PC-3 (cell line): ENCODE results near the gene EGFL8. TPM values are rescaled to one million over a fixed set of nuclear protein-coding genes. Genes with fewer than 3 reads are reported as not detected.

Source experiments
- ATAC-seq: fragments of 200-7000 bp; cut with Tn5 transposase; 2 replicates; pipeline ENCODE4 v1.9.1; 2020; ENCODE audit warnings: mild to moderate bottlenecking, moderate library complexity
- BruUV-seq: library from RNA; stranded (reverse); fragments of 400-500 nt; replicated peaks from 2 replicates; lab custom pipeline; 2021; lab: Mats Ljungman, UMichigan
- CTCF ChIA-PET: fragments of 300-600 bp; sonication (Branson Sonifier 250); formaldehyde crosslinking; loops from one replicate; lab custom pipeline; 2022; ENCODE audit warnings: antibody characterized with exemption; lab: Charles Lee
- POLR2A ChIA-PET: fragments of 300-600 bp; sonication (Branson Sonifier 250); formaldehyde crosslinking; loops from one replicate; lab custom pipeline; 2022; ENCODE audit warnings: antibody characterized with exemption; ENCODE audit not compliant: unreplicated experiment; lab: Charles Lee
- DNase-seq: peaks from one replicate; pipeline ENCODE4 v3.0.0-alpha.2; 2015
- H2AFZ ChIP-seq: fragments of 300-600 bp; sonication (generic); 2 replicates; pipeline ENCODE4 v1.6.0; 2016; ENCODE audit warnings: antibody characterized with exemption, low read length
- H3F3A ChIP-seq: fragments of 300-600 bp; sonication (generic); one replicate; pipeline ENCODE4 v1.6.0; 2017; ENCODE audit warnings: antibody characterized with exemption, low read length, control low read depth, mild to moderate bottlenecking; ENCODE audit not compliant: unreplicated experiment
- H3K27ac ChIP-seq: fragments of 300-600 bp; sonication (generic); 2 replicates; pipeline ENCODE4 v1.5.1; 2016; ENCODE audit warnings: mild to moderate bottlenecking, low read length
- H3K27me3 ChIP-seq: fragments of 300-600 bp; sonication (generic); 2 replicates; pipeline ENCODE4 v1.6.1; 2016; ENCODE audit warnings: low read length, mixed read lengths
- H3K36me3 ChIP-seq: fragments of 300-600 bp; sonication (generic); 2 replicates; pipeline ENCODE4 v1.6.1; 2016; ENCODE audit warnings: low read depth, mixed run types, low read length, mixed read lengths
- H3K4me1 ChIP-seq: fragments of 300-600 bp; sonication (generic); 2 replicates; pipeline ENCODE4 v1.5.1; 2016; ENCODE audit warnings: low read length; ENCODE audit not compliant: insufficient read depth
- H3K4me2 ChIP-seq: fragments of 300-600 bp; sonication (generic); 2 replicates; pipeline ENCODE4 v1.6.0; 2016; ENCODE audit warnings: low read length
- H3K4me3 ChIP-seq: fragments of 300-600 bp; sonication (generic); 2 replicates; pipeline ENCODE4 v1.5.1; 2016; ENCODE audit warnings: mild to moderate bottlenecking, low read length, mixed read lengths
- H3K79me2 ChIP-seq: fragments of 300-600 bp; sonication (generic); 2 replicates; pipeline ENCODE4 v1.6.1; 2017; ENCODE audit warnings: low read length, mixed read lengths
- H3K9ac ChIP-seq: fragments of 300-600 bp; sonication (generic); 2 replicates; pipeline ENCODE4 v1.6.0; 2016; ENCODE audit warnings: mild to moderate bottlenecking, low read length
- H3K9me2 ChIP-seq: fragments of 300-600 bp; sonication (generic); replicated peaks from 2 replicates; pipeline ENCODE4 v1.6.1; 2016; ENCODE audit warnings: mixed run types, low read length, mixed read lengths
- H3K9me3 ChIP-seq: fragments of 300-600 bp; sonication (generic); 2 replicates; pipeline ENCODE4 v1.6.1; 2016; ENCODE audit warnings: low read length, mixed read lengths
- H4K20me1 ChIP-seq: fragments of 300-600 bp; sonication (generic); 2 replicates; pipeline ENCODE4 v1.6.1; 2016; ENCODE audit warnings: low read length, mixed read lengths
- EZH2 ChIP-seq: fragments of 300-600 bp; sonication (generic); IDR thresholded peaks from one replicate; pipeline ENCODE4 v1.6.1; 2017; ENCODE audit warnings: antibody characterized with exemption, mild to moderate bottlenecking, low read length; ENCODE audit not compliant: unreplicated experiment
- EZH2phosphoT487 ChIP-seq: fragments of 300-600 bp; sonication (generic); IDR thresholded peaks from 2 replicates; pipeline ENCODE4 v1.6.1; 2018; ENCODE audit warnings: mild to moderate bottlenecking, antibody characterized with exemption, low read length, borderline replicate concordance
- intact Hi-C: fragments of 100-400 bp; cut with micrococcal nuclease; formaldehyde crosslinking; loops from 2 replicates; pipeline ENCODE4 v1.9.0; 2023
- total RNA-seq: library from RNA; depleted of rRNA; stranded (reverse); fragments of >200 nt; gene quantifications from 2 replicates; pipeline ENCODE4 v1.2.3, GENCODE V29; 2014
- TF ChIP-seq, protein P1 (sequence below): fragments of 300-600 bp; sonication (generic); conservative IDR thresholded peaks from 2 replicates; pipeline ENCODE4 v1.5.1; 2017; ENCODE audit warnings: antibody characterized with exemption, low read depth, mild to moderate bottlenecking, low read length

EGFL8 gene
- total RNA-seq, 1 experiment from 2014 or later, result 7.9 TPM

DNA sequence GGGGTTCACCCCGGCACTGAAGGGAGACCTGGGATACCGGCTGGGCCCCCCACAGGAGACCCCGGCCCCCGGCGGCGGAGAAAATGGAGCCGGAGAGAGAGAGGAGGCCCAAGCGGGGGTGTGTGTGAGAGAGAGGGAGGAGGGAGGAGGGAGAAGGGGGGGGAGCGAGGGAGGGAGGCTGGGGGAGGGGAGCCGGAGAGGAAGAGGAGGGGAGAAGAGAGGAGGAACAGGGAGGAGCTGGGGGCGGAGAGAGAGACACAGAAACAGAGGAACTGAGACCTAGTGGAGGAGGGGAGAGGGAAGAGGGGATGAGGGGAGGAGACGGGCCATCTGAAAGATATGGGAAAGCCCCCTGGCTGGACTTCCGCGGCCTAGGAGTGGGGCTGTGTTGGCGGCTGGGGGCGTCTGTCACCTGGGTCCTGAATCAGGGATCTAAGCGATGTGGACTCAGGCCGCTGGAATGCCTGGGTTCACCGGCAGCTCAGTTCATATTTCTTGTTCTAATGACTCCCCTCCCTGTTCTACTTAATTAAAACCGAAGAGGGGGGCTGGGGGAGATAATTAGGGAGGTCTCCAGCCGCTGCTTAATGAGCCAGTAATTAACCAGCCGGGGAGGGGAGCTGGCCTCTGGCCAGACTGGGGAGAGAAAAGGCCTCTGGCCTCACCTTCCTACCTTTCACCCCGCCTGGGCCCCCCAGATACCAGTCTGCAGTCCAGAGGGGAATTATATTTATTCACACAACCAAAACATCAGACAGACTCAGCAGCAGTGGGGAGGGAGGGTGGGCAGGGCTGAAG lies 25.9 kb downstream of the EGFL8 start, which contains the start of gene PBX2:
Gene PBX2 (minus strand): TSS at position 149 of the 798 bp plus-strand sequence. CDS start 287 bp downstream, outside the sequence.
- H3K79me2 ChIP-seq, result peaks cover 18% of the 10 kb centered on the region
- H3K4me1 ChIP-seq, result peaks cover 33% of the 10 kb centered on the region
- ChIA-PET POLR2A (interaction anchor here (0.6 to 0.7 kb wide), 2 partner anchors 14 to 648 kb away, joined by 3 read pairs; partner anchors contain the start of gene DDX39B), CTCF (interaction anchor here (0.6 kb wide), 2 partner anchors 54 to 417 kb away, joined by 3 to 4 read pairs; no protein-coding TSS in a partner anchor)
- no peaks in the 10 kb centered on the region for H3K9me3 ChIP-seq
- no peaks in the 10 kb centered on the region for H3K9me2 ChIP-seq
- H2AFZ ChIP-seq, result peak within 1 kb of the TSS; percentile 89
- no peaks in the 10 kb centered on the region for H4K20me1 ChIP-seq
- H3K36me3 ChIP-seq, result no peaks in the 10 kb centered on the region
- peak within 1 kb of the TSS; percentile 81 for H3K4me2 ChIP-seq
- peak within 1 kb of the TSS; percentile 84 for H3K4me3 ChIP-seq
- TSS peak; percentile 98 for BruUV-seq
- peak within 1 kb of the TSS; percentile 78 for H3K9ac ChIP-seq
- intact Hi-C loops, result no loop called here
- H3K27me3 ChIP-seq, result no peaks in the 10 kb centered on the region
- TF ChIP-seq, protein P1, sequence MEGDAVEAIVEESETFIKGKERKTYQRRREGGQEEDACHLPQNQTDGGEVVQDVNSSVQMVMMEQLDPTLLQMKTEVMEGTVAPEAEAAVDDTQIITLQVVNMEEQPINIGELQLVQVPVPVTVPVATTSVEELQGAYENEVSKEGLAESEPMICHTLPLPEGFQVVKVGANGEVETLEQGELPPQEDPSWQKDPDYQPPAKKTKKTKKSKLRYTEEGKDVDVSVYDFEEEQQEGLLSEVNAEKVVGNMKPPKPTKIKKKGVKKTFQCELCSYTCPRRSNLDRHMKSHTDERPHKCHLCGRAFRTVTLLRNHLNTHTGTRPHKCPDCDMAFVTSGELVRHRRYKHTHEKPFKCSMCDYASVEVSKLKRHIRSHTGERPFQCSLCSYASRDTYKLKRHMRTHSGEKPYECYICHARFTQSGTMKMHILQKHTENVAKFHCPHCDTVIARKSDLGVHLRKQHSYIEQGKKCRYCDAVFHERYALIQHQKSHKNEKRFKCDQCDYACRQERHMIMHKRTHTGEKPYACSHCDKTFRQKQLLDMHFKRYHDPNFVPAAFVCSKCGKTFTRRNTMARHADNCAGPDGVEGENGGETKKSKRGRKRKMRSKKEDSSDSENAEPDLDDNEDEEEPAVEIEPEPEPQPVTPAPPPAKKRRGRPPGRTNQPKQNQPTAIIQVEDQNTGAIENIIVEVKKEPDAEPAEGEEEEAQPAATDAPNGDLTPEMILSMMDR, result no peak
- TF ChIP-seq EZH2 (no peak), EZH2phosphoT487 (no peak)
- H3F3A ChIP-seq, result no peaks in the 10 kb centered on the region
- ATAC-seq, result peak; percentile 74
- H3K27ac ChIP-seq, result peak within 1 kb of the TSS; percentile 44; the same call in 1 of the 2 replicates
- DNase-seq, result peak; percentile 74

DNA sequence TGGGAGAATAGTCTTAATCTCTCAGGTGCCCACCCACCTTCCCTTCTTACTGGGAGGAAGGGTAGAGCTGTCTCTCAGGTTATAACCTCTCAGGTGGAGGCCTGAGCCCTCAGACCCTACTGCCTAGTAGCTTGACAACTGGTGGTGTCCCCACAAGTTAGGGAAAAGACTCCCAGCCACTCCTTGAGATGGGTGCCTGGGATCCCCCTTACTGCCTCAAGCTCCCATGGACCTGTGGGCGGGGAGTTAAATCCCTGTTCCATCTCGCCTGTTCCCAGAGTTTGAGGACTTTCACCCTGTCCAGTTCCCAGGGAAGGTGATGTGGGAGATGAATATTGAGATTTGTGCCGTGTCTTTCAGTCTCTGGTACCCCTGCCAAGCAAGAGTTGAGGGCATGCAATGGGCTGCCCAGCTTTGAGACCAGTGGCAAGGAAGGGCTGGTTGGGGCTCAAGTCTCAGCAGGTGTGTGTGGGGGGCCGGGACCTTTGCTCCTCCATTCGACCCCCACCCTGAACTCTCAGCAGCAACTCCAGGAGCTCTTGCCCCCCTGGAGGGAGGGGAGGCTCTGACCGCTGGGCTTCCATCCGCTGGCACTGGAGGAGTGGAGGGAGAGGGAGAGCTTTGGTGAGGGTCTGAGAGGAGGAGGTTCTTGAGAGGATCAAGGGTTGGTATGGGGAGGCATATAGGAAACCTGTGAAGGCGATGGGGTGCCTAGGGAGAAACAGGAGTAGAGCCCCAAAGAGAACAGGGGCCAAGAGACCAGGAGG lies 26.7 kb downstream of the EGFL8 start:
- no peak overlapping the region for H3K4me3 ChIP-seq
- POLR2A ChIA-PET, result no interaction called here
- H3K9me3 ChIP-seq, result no peaks in the 10 kb centered on the region
- no peaks in the 10 kb centered on the region for H3K36me3 ChIP-seq
- TF ChIP-seq EZH2phosphoT487 (no peak), EZH2 (no peak)
- TF ChIP-seq, protein P1, result no peak
- peaks cover 33% of the 10 kb centered on the region for H3K4me1 ChIP-seq
- CTCF ChIA-PET, result no interaction called here
- H3K27ac ChIP-seq, result no peak overlapping the region
- no TSS peak for BruUV-seq
- DNase-seq (no peak), ATAC-seq (no peak)
- H2AFZ ChIP-seq, result no peak overlapping the region
- no peaks in the 10 kb centered on the region for H3K9me2 ChIP-seq
- peaks cover 18% of the 10 kb centered on the region for H3K79me2 ChIP-seq
- no peaks in the 10 kb centered on the region for H3K27me3 ChIP-seq
- H3K4me2 ChIP-seq, result no peak overlapping the region
- H3K9ac ChIP-seq, result no peak overlapping the region
- intact Hi-C loops, result no loop called here
- no peaks in the 10 kb centered on the region for H4K20me1 ChIP-seq
- no peaks in the 10 kb centered on the region for H3F3A ChIP-seq
